Progenitor cell of endocrine pancreas (in vitro differentiated cells): ENCODE data around the gene TBC1D1. TPM values are rescaled to one million over a fixed set of nuclear protein-coding genes. Genes with fewer than 3 reads are reported as not detected.

Experiments used
- DNase-seq: peaks from one replicate; pipeline ENCODE4 v3.0.0; 2021; ENCODE audit warnings: low spot score; ENCODE audit not compliant: unreplicated experiment
- H3K27ac Mint-ChIP-seq: 2 replicates; pipeline ENCODE4 v1.8.0; 2021; ENCODE audit warnings: mild to moderate bottlenecking, moderate library complexity, mixed read lengths
- H3K27me3 Mint-ChIP-seq: 2 replicates; pipeline ENCODE4 v1.8.0; 2021; ENCODE audit warnings: mixed read lengths
- H3K36me3 Mint-ChIP-seq: 2 replicates; pipeline ENCODE4 v1.8.0; 2022; ENCODE audit warnings: mixed read lengths; ENCODE audit not compliant: insufficient read depth
- H3K4me1 Mint-ChIP-seq: 2 replicates; pipeline ENCODE4 v1.8.0; 2021; ENCODE audit warnings: low read depth, mixed read lengths
- H3K4me3 Mint-ChIP-seq: 2 replicates; pipeline ENCODE4 v1.8.0; 2021; ENCODE audit warnings: low read depth, mild to moderate bottlenecking, moderate library complexity, mixed read lengths
- H3K9me3 Mint-ChIP-seq: 2 replicates; pipeline ENCODE4 v1.8.0; 2021; ENCODE audit warnings: low read depth, mixed read lengths
- total RNA-seq: library from RNA; stranded (reverse); gene quantifications from 2 replicates; pipeline ENCODE4 v1.2.1, GENCODE V29; 2021
- TF ChIP-seq, protein P1 (sequence below): fragments of 200-600 bp; sonication (generic); IDR thresholded peaks from one replicate; pipeline ENCODE4 v1.5.0; 2021; ENCODE audit warnings: antibody characterized with exemption, mild to moderate bottlenecking; ENCODE audit not compliant: unreplicated experiment

Gene TBC1D1
- total RNA-seq, 1 donor from 2014 or later, result 138 TPM

DNA sequence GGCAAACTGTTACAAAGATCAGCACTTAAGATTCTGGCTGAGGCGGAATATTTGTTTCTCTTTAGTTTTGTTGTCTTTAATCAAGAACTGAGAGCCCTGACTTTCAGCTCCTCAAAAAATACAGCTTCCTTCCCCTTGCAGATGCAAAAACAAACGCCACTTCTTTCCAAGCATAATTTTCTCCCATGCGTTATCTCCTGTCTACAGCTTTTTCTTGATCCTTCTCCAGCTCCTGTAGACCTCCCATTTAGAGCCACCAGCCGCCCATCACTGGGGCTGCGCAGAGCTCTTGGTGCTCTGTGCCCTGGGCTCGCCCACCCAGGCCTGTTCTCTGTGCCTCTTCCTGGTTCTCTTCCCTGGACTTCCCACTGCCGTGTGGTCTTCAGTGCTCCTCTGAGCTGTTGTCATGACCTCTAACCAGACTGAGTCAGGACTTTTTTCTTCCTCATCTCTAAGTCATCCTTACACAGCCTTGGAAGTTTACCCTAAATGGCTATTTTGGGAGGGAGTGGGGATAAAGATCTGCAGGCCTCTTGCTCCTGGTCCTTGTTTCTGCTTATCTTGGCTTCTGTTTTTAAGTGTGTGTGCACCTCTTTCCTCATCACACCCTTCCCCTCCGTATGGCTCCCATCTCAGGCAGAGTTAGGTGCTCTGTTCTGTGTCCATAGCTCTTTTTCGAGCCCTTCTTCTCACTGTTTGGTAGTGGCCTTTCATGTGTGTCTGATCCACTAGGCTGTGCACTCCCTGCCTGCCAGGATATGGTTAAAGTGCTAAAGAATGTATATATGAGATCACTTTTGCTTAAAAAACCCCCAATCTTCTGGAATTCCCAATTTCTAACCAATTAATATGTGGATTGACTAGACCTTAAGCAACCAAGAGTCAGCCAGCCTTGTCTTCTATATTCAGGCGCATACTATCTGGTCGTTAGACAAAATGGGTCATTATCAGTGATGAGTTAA, 191.8 kb downstream of the TBC1D1 start:
- no peaks in the 10 kb centered on the region for H3K27me3 Mint-ChIP-seq
- H3K27ac Mint-ChIP-seq, result peak overlapping the region; percentile 61
- TF ChIP-seq, protein P1, sequence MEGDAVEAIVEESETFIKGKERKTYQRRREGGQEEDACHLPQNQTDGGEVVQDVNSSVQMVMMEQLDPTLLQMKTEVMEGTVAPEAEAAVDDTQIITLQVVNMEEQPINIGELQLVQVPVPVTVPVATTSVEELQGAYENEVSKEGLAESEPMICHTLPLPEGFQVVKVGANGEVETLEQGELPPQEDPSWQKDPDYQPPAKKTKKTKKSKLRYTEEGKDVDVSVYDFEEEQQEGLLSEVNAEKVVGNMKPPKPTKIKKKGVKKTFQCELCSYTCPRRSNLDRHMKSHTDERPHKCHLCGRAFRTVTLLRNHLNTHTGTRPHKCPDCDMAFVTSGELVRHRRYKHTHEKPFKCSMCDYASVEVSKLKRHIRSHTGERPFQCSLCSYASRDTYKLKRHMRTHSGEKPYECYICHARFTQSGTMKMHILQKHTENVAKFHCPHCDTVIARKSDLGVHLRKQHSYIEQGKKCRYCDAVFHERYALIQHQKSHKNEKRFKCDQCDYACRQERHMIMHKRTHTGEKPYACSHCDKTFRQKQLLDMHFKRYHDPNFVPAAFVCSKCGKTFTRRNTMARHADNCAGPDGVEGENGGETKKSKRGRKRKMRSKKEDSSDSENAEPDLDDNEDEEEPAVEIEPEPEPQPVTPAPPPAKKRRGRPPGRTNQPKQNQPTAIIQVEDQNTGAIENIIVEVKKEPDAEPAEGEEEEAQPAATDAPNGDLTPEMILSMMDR, result no peak
- peaks cover 22% of the 10 kb centered on the region for H3K4me1 Mint-ChIP-seq
- H3K9me3 Mint-ChIP-seq, result peaks cover 3% of the 10 kb centered on the region
- DNase-seq, result no peak
- H3K36me3 Mint-ChIP-seq, result peaks cover 18% of the 10 kb centered on the region
- no peak overlapping the region for H3K4me3 Mint-ChIP-seq

DNA sequence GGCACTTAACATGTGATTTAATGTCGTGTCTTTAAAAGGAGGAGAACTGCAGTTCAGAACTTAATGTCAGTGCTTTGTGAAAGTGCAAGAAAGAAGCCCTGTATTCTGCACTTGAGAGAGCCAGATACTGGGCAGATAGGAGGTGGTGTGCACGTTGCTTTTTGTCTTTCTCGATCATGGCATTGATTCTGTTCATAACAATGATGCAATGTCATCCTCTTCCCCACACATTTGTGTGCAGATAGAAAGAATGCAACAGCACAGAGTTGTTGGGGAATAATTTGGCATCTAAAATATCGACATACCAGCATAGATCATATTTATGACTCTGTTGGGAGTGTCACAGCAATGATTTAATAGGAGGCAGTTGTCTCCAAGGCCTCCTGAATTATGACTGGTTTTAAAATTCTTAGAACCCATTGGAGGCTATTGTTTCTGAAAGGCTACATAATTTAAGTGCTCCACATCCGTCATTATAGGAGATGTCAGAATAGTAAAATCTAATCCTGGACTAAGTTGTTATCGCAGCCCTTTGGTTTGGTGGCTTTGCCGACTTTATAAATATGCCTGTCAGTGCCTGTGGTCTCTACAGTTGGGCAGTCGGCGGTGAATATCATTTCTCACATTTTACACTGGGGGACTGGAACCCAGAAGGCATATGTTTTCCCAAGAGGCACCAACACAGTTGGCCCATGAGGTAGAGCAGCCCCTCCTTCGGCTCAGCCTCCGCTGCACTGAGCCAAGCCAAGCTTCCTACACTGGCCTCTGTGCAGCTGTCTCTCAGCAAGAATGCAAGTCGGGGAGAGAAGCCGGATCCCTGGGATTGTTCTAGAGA, 194.2 kb downstream of the TBC1D1 start:
- H3K27me3 Mint-ChIP-seq, result no peaks in the 10 kb centered on the region
- peaks cover 25% of the 10 kb centered on the region for H3K4me1 Mint-ChIP-seq
- no peak overlapping the region for H3K4me3 Mint-ChIP-seq
- TF ChIP-seq, protein P1, result no peak
- peaks cover 12% of the 10 kb centered on the region for H3K36me3 Mint-ChIP-seq
- H3K27ac Mint-ChIP-seq, result no peak overlapping the region
- H3K9me3 Mint-ChIP-seq, result no peaks in the 10 kb centered on the region
- no peak for DNase-seq

DNA sequence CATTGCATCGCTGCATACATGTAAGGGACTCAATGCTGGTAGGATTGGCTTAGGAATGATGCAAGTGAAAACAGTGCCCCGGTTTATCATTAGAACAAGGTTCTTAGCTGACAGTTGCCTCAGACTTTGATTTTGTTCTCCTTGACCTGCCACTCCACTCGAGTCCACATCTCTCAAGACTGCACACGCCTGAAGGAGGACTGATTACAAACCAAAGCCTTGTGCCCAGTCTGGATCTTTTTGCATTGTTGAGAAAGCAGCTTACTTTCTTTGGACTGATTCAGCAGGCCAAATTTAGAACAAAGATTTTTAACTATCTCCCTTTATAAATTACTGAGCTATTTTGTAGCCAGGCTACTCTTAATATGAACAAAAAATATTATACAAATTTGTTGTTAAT, 194.9 kb downstream of the TBC1D1 start:
- H3K4me3 Mint-ChIP-seq, result no peak overlapping the region
- H3K9me3 Mint-ChIP-seq, result no peaks in the 10 kb centered on the region
- TF ChIP-seq, protein P1, result no peak
- H3K4me1 Mint-ChIP-seq, result peaks cover 31% of the 10 kb centered on the region
- H3K27ac Mint-ChIP-seq, result no peak overlapping the region
- H3K36me3 Mint-ChIP-seq, result peaks cover 10% of the 10 kb centered on the region
- no peaks in the 10 kb centered on the region for H3K27me3 Mint-ChIP-seq
- no peak for DNase-seq

DNA sequence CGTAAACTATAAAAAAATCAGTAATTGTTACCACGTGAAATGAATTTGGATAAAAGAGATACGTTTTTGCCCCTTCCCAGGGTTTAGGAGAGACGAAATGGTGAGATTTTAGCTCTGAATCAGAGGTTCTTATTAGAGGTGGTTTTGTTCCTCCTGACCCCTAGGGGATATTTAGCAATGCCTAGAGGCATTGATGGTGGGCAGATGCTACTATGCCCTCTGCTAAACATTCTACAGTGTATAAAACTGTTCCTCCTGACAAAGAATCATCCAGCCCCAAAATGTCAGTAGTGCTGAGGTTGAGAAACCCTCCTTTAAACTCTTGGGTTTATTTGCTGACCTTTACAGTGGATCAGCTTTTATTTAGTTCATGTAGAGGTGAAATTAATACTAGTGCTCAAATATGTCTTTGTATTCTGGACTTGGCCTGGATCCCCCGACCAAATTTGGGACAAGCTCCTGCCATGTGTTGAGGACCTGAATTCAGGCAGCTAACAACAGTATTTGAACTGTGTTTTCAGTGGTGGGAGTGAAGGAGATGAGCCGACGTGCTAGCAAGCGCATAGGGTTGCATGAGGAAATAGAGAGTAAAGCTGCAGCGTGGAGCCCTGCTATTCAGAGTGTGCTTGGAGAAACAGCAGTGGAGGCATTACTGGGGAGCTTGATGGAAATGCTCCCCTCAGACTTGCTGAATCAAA, 195.4 kb downstream of the TBC1D1 start:
- H3K27ac Mint-ChIP-seq, result peak overlapping the region; percentile 73

More for the DNA sequence above, 195.4 kb downstream of the TBC1D1 start:
- DNase-seq, result no peak
- peaks cover 29% of the 10 kb centered on the region for H3K4me1 Mint-ChIP-seq
- no peak overlapping the region for H3K4me3 Mint-ChIP-seq
- TF ChIP-seq, protein P1, result no peak
- no peaks in the 10 kb centered on the region for H3K9me3 Mint-ChIP-seq
- H3K36me3 Mint-ChIP-seq, result peaks cover 8% of the 10 kb centered on the region
- H3K27me3 Mint-ChIP-seq, result no peaks in the 10 kb centered on the region
